HEK293T (cell line): ENCODE data around the gene ERC2.

Experiments
- BHLHE40 ChIP-seq: fragments of 450-650 bp; IDR thresholded peaks from 2 replicates; pipeline ENCODE4 v1.6.1; 2016; ENCODE audit warnings: mild to moderate bottlenecking, moderate library complexity, borderline replicate concordance
- CTBP1 ChIP-seq: fragments of 450-650 bp; IDR thresholded peaks from 2 replicates; pipeline ENCODE4 v1.6.1; 2016; ENCODE audit warnings: borderline replicate concordance
- FOXA1 ChIP-seq: fragments of 450-650 bp; IDR thresholded peaks from 2 replicates; pipeline ENCODE4 v1.6.1; 2016; ENCODE audit warnings: mild to moderate bottlenecking
- FOXK2 ChIP-seq: fragments of 450-650 bp; IDR thresholded peaks from 2 replicates; pipeline ENCODE4 v1.6.1; 2016; ENCODE audit warnings: mild to moderate bottlenecking
- FOXM1 ChIP-seq: fragments of 450-650 bp; IDR thresholded peaks from 2 replicates; pipeline ENCODE4 v1.6.1; 2017; ENCODE audit warnings: mild to moderate bottlenecking, borderline replicate concordance
- HDGF ChIP-seq: fragments of 450-650 bp; IDR thresholded peaks from 2 replicates; pipeline ENCODE4 v1.6.1; 2017; ENCODE audit warnings: antibody characterized with exemption, borderline replicate concordance
- LEF1 ChIP-seq: fragments of 450-650 bp; IDR thresholded peaks from 2 replicates; pipeline ENCODE4 v1.6.1; 2017; ENCODE audit warnings: mild to moderate bottlenecking, borderline replicate concordance
- NFRKB ChIP-seq: fragments of 450-650 bp; IDR thresholded peaks from 2 replicates; pipeline ENCODE4 v1.6.1; 2016; ENCODE audit warnings: mild to moderate bottlenecking, moderate library complexity
- SP1 ChIP-seq: fragments of 450-650 bp; IDR thresholded peaks from 2 replicates; pipeline ENCODE4 v1.6.1; 2017
- SUZ12 ChIP-seq: fragments of 450-650 bp; IDR thresholded peaks from 2 replicates; pipeline ENCODE4 v1.6.1; 2016; ENCODE audit warnings: mild to moderate bottlenecking
- ZNF384 ChIP-seq: fragments of 450-650 bp; IDR thresholded peaks from 2 replicates; pipeline ENCODE4 v1.6.1; 2016

GRCh38 chr3:56296361-56296760 is 171.9 kb downstream of the ERC2 start:
- TF ChIP-seq FOXM1, result no peak
- no peak for TF ChIP-seq FOXA1
- TF ChIP-seq CTBP1, result no peak
- TF ChIP-seq ZNF384, result no peak
- no peak for TF ChIP-seq HDGF
- no peak for TF ChIP-seq LEF1
- TF ChIP-seq BHLHE40, result no peak
- no peak for TF ChIP-seq FOXK2
- no peak for TF ChIP-seq SUZ12
- no peak for TF ChIP-seq SP1
- no peak for TF ChIP-seq NFRKB
